Caco-2 (cell line): Measurements from ENCODE around the gene MCTP1. TPM values are rescaled to one million over a fixed set of nuclear protein-coding genes. Genes with fewer than 3 reads are reported as not detected.

ENCODE experiments used
- BruUV-seq: library from RNA; stranded (reverse); fragments of 400-500 nt; replicated peaks from 2 replicates; lab custom pipeline; 2021; lab: Mats Ljungman, UMichigan
- CTCF ChIA-PET: fragments of 300-600 bp; sonication (Branson Sonifier 250); formaldehyde crosslinking; loops from one replicate; lab custom pipeline; 2022; ENCODE audit warnings: antibody characterized with exemption; lab: Charles Lee
- POLR2A ChIA-PET: fragments of 300-600 bp; sonication (Branson Sonifier 250); formaldehyde crosslinking; loops from one replicate; lab custom pipeline; 2022; ENCODE audit warnings: antibody characterized with exemption; lab: Charles Lee
- DNase-seq, 2 experiments: peaks; one replicate each; pipeline versions ENCODE4 v3.0.0 to v3.0.0-alpha.2; 2020 to 2022
- H3K27me3 ChIP-seq: replicated peaks from 2 replicates; pipeline ENCODE4 v1.6.0; 2011; ENCODE audit warnings: low read length; ENCODE audit not compliant: control insufficient read depth, insufficient read depth
- H3K36me3 ChIP-seq: 2 replicates; pipeline ENCODE4 v1.5.1; 2011; ENCODE audit warnings: low read length; ENCODE audit not compliant: control insufficient read depth, insufficient read depth
- H3K4me1 ChIP-seq: fragments of 250-450 bp; sonication (Bioruptor Pico); 2 replicates; pipeline ENCODE4 v1.5.1; 2020; ENCODE audit warnings: mild to moderate bottlenecking
- H3K4me3 ChIP-seq: 2 replicates; pipeline ENCODE4 v1.5.1; 2011; ENCODE audit warnings: low read depth, mild to moderate bottlenecking, control low read depth, low read length
- H3K9me3 ChIP-seq: fragments of 250-450 bp; sonication (Bioruptor Pico); 2 replicates; pipeline ENCODE4 v1.5.1; 2020; ENCODE audit warnings: mild to moderate bottlenecking, moderate library complexity
- H3K27ac Mint-ChIP-seq: one replicate; pipeline ENCODE4 v1.8.0; 2022; ENCODE audit warnings: mixed read lengths; ENCODE audit not compliant: unreplicated experiment
- H3K27me3 Mint-ChIP-seq: one replicate; pipeline ENCODE4 v1.8.0; 2022; ENCODE audit warnings: mixed read lengths; ENCODE audit not compliant: insufficient read depth, unreplicated experiment
- H3K36me3 Mint-ChIP-seq: one replicate; pipeline ENCODE4 v1.8.0; 2022; ENCODE audit warnings: mild to moderate bottlenecking, mixed read lengths; ENCODE audit not compliant: insufficient read depth, unreplicated experiment
- H3K4me1 Mint-ChIP-seq: one replicate; pipeline ENCODE4 v1.8.0; 2022; ENCODE audit warnings: low read depth, mixed read lengths; ENCODE audit not compliant: unreplicated experiment
- H3K4me3 Mint-ChIP-seq: one replicate; pipeline ENCODE4 v1.8.0; 2022; ENCODE audit warnings: mild to moderate bottlenecking, moderate library complexity, mixed read lengths; ENCODE audit not compliant: unreplicated experiment
- H3K9me3 Mint-ChIP-seq: one replicate; pipeline ENCODE4 v1.8.0; 2022; ENCODE audit warnings: mixed read lengths; ENCODE audit not compliant: unreplicated experiment
- CTCF ChIP-seq, 2 experiments: fragments of 200-600 bp in 1 of 2; IDR thresholded peaks; 1 replicate in 1 of 2; 2 replicates in 1 of 2; pipeline versions ENCODE4 v1.5.1 to v1.8.0; 2011 to 2022; ENCODE audit warnings: antibody characterized with exemption in 1 of 2, control low read depth in 1 of 2, inconsistent platforms in 1 of 2, low read depth in 1 of 2, low read length in 1 of 2, mild to moderate bottlenecking in 1 of 2, moderate library complexity in 1 of 2; ENCODE audit not compliant: insufficient read depth in 1 of 2, severe bottlenecking in 1 of 2, unreplicated experiment in 1 of 2
- intact Hi-C: fragments of 100-400 bp; cut with micrococcal nuclease; formaldehyde crosslinking; loops from one replicate; pipeline ENCODE4 v1.10.0; 2022; ENCODE audit not compliant: unreplicated experiment
- total RNA-seq: library from RNA; stranded (reverse); gene quantifications from 2 replicates; pipeline ENCODE4 v1.2.3, GENCODE V29; 2022

The MCTP1 gene
- total RNA-seq, 1 experiment from 2014 or later: 3.2 TPM

GRCh38 chr5:95063492-95063891 lies 221.4 kb downstream of the MCTP1 start:
- Histone ChIP-seq H3K9me3 (no peaks in the 10 kb centered on the region), H3K36me3 (no peaks in the 10 kb centered on the region), H3K4me3 (no peak overlapping the region), H3K27me3 (no peaks in the 10 kb centered on the region), H3K4me1 (no peaks in the 10 kb centered on the region)
- no peak for DNase-seq
- H3K27ac Mint-ChIP-seq: no peak overlapping the region
- TF ChIP-seq CTCF (IDR thresholded peaks at IDR 0.05; ENCODE audit: insufficient read depth in 1 of 2, low read depth in 1 of 2, low read length in 1 of 2, severe bottlenecking in 1 of 2, unreplicated experiment in 1 of 2): no peak
- no peak overlapping the region for H3K4me3 Mint-ChIP-seq
- POLR2A ChIA-PET: no interaction called here
- no peaks in the 10 kb centered on the region for H3K36me3 Mint-ChIP-seq
- CTCF ChIA-PET: interaction anchor here (1.0 kb wide), 1 partner anchor 95 kb away, joined by 3 read pairs; no protein-coding TSS in a partner anchor
- no peaks in the 10 kb centered on the region for H3K4me1 Mint-ChIP-seq
- H3K27me3 Mint-ChIP-seq: peaks cover 7% of the 10 kb centered on the region
- intact Hi-C loops: no loop called here
- no TSS peak for BruUV-seq
- no peaks in the 10 kb centered on the region for H3K9me3 Mint-ChIP-seq

GRCh38 chr5:95060098-95060497 lies 224.8 kb downstream of the MCTP1 start:
- no peaks in the 10 kb centered on the region for H3K4me1 Mint-ChIP-seq
- CTCF ChIA-PET: no interaction called here
- H3K4me3 Mint-ChIP-seq: no peak overlapping the region
- H3K36me3 Mint-ChIP-seq: no peaks in the 10 kb centered on the region
- Histone ChIP-seq H3K27me3 (no peaks in the 10 kb centered on the region), H3K4me3 (no peak overlapping the region), H3K4me1 (no peaks in the 10 kb centered on the region), H3K9me3 (no peaks in the 10 kb centered on the region), H3K36me3 (no peaks in the 10 kb centered on the region)
- TF ChIP-seq CTCF (IDR thresholded peaks at IDR 0.05; ENCODE audit: insufficient read depth in 1 of 2, low read depth in 1 of 2, low read length in 1 of 2, severe bottlenecking in 1 of 2, unreplicated experiment in 1 of 2): no peak
- POLR2A ChIA-PET: no interaction called here
- no peaks in the 10 kb centered on the region for H3K9me3 Mint-ChIP-seq
- peaks cover 7% of the 10 kb centered on the region for H3K27me3 Mint-ChIP-seq
- no peak for DNase-seq
- BruUV-seq: no TSS peak
- no peak overlapping the region for H3K27ac Mint-ChIP-seq
- intact Hi-C loops: no loop called here

- no peaks in the 10 kb centered on the region for H3K4me1 Mint-ChIP-seq
- no peak for TF ChIP-seq CTCF (IDR thresholded peaks at IDR 0.05; ENCODE audit: insufficient read depth in 1 of 2, low read depth in 1 of 2, low read length in 1 of 2, severe bottlenecking in 1 of 2, unreplicated experiment in 1 of 2)
- H3K36me3 ChIP-seq: no peaks in the 10 kb centered on the region
- no TSS peak for BruUV-seq
- no peaks in the 10 kb centered on the region for H3K9me3 ChIP-seq
- H3K4me1 ChIP-seq: no peaks in the 10 kb centered on the region
- ChIA-PET POLR2A (no interaction called here), CTCF (no interaction called here)
- H3K36me3 Mint-ChIP-seq: no peaks in the 10 kb centered on the region
- DNase-seq: no peak
- peaks cover 7% of the 10 kb centered on the region for H3K27me3 Mint-ChIP-seq
- no peaks in the 10 kb centered on the region for H3K27me3 ChIP-seq
- no peak overlapping the region for H3K27ac Mint-ChIP-seq
- no peak overlapping the region for H3K4me3 Mint-ChIP-seq
- H3K4me3 ChIP-seq: no peak overlapping the region
- intact Hi-C loops: no loop called here
- no peaks in the 10 kb centered on the region for H3K9me3 Mint-ChIP-seq
These were observed 225.3 kb downstream of the MCTP1 start for GRCh38 chr5:95059636-95060035.
